ENCODE data around the gene REELD1. TPM values are rescaled to one million over a fixed set of nuclear protein-coding genes. Genes with fewer than 3 reads are reported as not detected.

REELD1 gene
- total RNA-seq, 2 donors from 2014 or later = 0.13 TPM; not detected in 1

GRCh38 chr4:146183209-146183608 is 31.1 kb upstream of the REELD1 start:
- TF ChIP-seq, protein P1, sequence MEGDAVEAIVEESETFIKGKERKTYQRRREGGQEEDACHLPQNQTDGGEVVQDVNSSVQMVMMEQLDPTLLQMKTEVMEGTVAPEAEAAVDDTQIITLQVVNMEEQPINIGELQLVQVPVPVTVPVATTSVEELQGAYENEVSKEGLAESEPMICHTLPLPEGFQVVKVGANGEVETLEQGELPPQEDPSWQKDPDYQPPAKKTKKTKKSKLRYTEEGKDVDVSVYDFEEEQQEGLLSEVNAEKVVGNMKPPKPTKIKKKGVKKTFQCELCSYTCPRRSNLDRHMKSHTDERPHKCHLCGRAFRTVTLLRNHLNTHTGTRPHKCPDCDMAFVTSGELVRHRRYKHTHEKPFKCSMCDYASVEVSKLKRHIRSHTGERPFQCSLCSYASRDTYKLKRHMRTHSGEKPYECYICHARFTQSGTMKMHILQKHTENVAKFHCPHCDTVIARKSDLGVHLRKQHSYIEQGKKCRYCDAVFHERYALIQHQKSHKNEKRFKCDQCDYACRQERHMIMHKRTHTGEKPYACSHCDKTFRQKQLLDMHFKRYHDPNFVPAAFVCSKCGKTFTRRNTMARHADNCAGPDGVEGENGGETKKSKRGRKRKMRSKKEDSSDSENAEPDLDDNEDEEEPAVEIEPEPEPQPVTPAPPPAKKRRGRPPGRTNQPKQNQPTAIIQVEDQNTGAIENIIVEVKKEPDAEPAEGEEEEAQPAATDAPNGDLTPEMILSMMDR (conservative IDR thresholded peaks at IDR 0.05) = no peak
- Histone ChIP-seq H3K27me3 (ENCODE audit: control insufficient read depth, insufficient read depth, low read length, poor library complexity, severe bottlenecking) (no peaks in the 10 kb centered on the region), H3K4me3 (ENCODE audit: low read length) (no peak overlapping the region), H3K4me1 (ENCODE audit: control insufficient read depth, insufficient read depth, low read length) (peaks cover 10% of the 10 kb centered on the region), H3K27ac (ENCODE audit: low read depth, low read length) (no peak overlapping the region), H3K9ac (ENCODE audit: extremely low read depth, low read length, poor library complexity, severe bottlenecking) (no peak overlapping the region), H3K9me3 (ENCODE audit: control insufficient read depth, low read length) (no peaks in the 10 kb centered on the region), H3K36me3 (ENCODE audit: control insufficient read depth, insufficient read depth, low read length) (peaks cover 45% of the 10 kb centered on the region)
- no peaks in the 10 kb centered on the region for H3K9me3 Mint-ChIP-seq
- H3K4me1 Mint-ChIP-seq = peaks cover 38% of the 10 kb centered on the region
- H3K27ac Mint-ChIP-seq = no peak overlapping the region
- no peak overlapping the region for H3K4me3 Mint-ChIP-seq
- H3K27me3 Mint-ChIP-seq (ENCODE audit: insufficient read depth) = no peaks in the 10 kb centered on the region
- DNase-seq = no peak
- H3K36me3 Mint-ChIP-seq (ENCODE audit: low read depth) = peaks cover 31% of the 10 kb centered on the region
- 92 to 100% methylated on average over 1 to 2 of the region's 2 CpGs for WGBS, 2 experiments (ENCODE audit: insufficient coverage in 1 of 2, insufficient read length in 1 of 2)

DNA sequence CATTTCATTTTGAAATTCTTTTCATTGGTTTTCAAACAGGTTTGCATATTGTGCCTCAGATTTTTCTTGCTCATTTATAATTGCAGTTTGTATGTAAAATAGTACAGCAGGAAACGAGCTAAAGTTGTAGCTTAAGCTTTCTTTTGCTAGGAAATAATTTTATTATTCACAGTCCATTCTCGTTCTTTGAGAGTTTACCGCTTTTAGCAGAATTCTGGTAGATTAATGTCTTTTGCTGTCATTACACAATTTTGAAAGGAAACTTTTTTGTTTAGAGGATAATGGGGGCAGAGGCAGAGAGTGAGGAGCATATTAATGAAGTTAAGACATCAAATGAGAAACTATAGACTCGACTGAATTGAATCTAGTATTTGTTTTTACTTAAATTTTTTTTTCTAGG is 28.3 kb upstream of the REELD1 start:
- no peaks in the 10 kb centered on the region for H3K27me3 ChIP-seq (ENCODE audit: control insufficient read depth, insufficient read depth, low read length, poor library complexity, severe bottlenecking)
- no peak for DNase-seq
- H3K36me3 Mint-ChIP-seq (ENCODE audit: low read depth) = peaks cover 47% of the 10 kb centered on the region
- no peak overlapping the region for H3K27ac ChIP-seq (ENCODE audit: low read depth, low read length)
- H3K4me1 ChIP-seq (ENCODE audit: control insufficient read depth, insufficient read depth, low read length) = no peaks in the 10 kb centered on the region
- 97 to 100% methylated on average over 3 of the region's 4 CpGs for WGBS, 2 experiments (ENCODE audit: insufficient coverage in 1 of 2, insufficient read length in 1 of 2)
- no peaks in the 10 kb centered on the region for H3K9me3 Mint-ChIP-seq
- H3K27me3 Mint-ChIP-seq (ENCODE audit: insufficient read depth) = no peaks in the 10 kb centered on the region
- H3K9me3 ChIP-seq (ENCODE audit: control insufficient read depth, low read length) = no peaks in the 10 kb centered on the region
- peaks cover 69% of the 10 kb centered on the region for H3K36me3 ChIP-seq (ENCODE audit: control insufficient read depth, insufficient read depth, low read length)
- no peak overlapping the region for H3K4me3 Mint-ChIP-seq
- H3K9ac ChIP-seq (ENCODE audit: extremely low read depth, low read length, poor library complexity, severe bottlenecking) = no peak overlapping the region
- H3K4me3 ChIP-seq (ENCODE audit: low read length) = no peak overlapping the region
- TF ChIP-seq, protein P1 (conservative IDR thresholded peaks at IDR 0.05) = no peak
- H3K27ac Mint-ChIP-seq = no peak overlapping the region
- peaks cover 11% of the 10 kb centered on the region for H3K4me1 Mint-ChIP-seq

DNA sequence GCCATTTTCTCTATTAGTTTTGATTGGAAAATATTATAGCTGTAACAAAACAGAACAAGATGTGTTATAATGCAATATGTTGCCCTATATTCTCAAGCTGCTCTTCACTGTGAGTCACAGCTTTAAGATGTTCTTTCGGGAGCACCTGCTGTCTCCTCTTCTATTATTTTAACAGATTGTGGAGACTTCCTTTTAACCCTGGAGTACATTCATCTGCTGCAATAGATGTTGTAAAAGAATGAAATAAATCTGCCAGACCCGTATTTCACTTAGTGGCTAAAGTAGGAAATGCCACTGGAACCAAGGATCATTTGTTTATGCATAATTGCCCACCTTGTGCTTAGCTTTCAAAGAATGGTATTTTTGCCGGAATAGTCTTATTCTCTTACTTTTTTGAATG is 27.7 kb upstream of the REELD1 start:
- peaks cover 53% of the 10 kb centered on the region for H3K36me3 Mint-ChIP-seq (ENCODE audit: low read depth)
- H3K36me3 ChIP-seq (ENCODE audit: control insufficient read depth, insufficient read depth, low read length) = peaks cover 73% of the 10 kb centered on the region
- H3K4me3 Mint-ChIP-seq = no peak overlapping the region
- H3K9me3 Mint-ChIP-seq = no peaks in the 10 kb centered on the region
- H3K9me3 ChIP-seq (ENCODE audit: control insufficient read depth, low read length) = no peaks in the 10 kb centered on the region
- TF ChIP-seq, protein P1 (conservative IDR thresholded peaks at IDR 0.05) = no peak
- no peaks in the 10 kb centered on the region for H3K27me3 Mint-ChIP-seq (ENCODE audit: insufficient read depth)
- H3K27ac Mint-ChIP-seq = no peak overlapping the region
- no peak overlapping the region for H3K4me3 ChIP-seq (ENCODE audit: low read length)
- DNase-seq = no peak
- peaks cover 9% of the 10 kb centered on the region for H3K4me1 Mint-ChIP-seq
- H3K4me1 ChIP-seq (ENCODE audit: control insufficient read depth, insufficient read depth, low read length) = no peaks in the 10 kb centered on the region
- H3K27me3 ChIP-seq (ENCODE audit: control insufficient read depth, insufficient read depth, low read length, poor library complexity, severe bottlenecking) = no peaks in the 10 kb centered on the region
- WGBS, 2 experiments (ENCODE audit: insufficient coverage in 1 of 2, insufficient read length in 1 of 2) = 94 to 100% methylated on average over 2 to 3 of the region's 3 CpGs
- H3K9ac ChIP-seq (ENCODE audit: extremely low read depth, low read length, poor library complexity, severe bottlenecking) = no peak overlapping the region
- no peak overlapping the region for H3K27ac ChIP-seq (ENCODE audit: low read depth, low read length)

Measured in endodermal cell (in vitro differentiated cells).